GM19035 (cell line): Measurements from ENCODE around the gene APCS.

Source experiments
- ATAC-seq: cut with Tn5 transposase; IDR thresholded peaks from one replicate; pipeline ENCODE4 v1.9.1; 2021; ENCODE audit not compliant: unreplicated experiment

The APCS gene

DNA sequence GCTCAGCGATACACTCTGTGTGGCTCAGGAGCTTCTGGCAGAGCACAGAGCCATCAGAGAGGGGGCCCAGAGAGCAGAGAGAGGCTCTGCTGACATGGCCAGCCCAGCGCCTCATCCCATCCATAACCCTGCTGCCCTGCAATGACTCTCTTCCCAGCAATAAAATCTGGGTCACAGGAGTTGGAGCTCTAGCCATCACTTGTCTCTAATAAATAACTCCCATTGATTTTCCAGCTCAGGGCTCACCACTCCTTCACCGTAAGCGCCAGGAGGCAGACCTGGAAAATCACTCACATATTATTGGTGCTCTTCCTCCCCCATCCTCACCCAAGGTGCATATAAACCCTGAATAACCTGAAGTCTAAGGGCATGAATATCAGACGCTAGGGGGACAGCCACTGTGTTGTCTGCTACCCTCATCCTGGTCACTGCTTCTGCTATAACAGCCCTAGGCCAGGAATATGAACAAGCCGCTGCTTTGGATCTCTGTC, at the start of gene APCS:
Gene APCS, plus strand, starts transcription at position 366 of the 491 bp plus-strand sequence. Its CDS starts 96 bp downstream, at position 462.
- no peak for ATAC-seq

DNA sequence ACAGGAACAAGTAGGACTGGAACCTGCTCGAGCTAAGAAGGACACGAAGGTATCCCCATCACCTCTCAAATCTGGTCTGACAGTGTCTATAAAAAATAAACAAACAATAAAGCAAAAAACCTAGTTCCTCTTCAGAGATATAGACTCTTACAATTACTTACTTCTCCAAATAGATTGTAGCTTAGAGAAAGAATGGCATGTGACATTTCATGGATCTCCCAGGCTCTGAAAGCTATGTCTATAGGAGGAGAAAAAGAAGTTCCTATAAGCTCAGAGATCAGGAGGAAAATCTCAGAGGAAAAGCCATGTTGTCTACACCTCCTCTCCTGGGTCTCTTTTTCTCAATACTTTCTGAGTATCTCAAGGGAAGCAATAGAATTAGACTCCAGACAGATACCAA, 39.5 kb upstream of the APCS start:
- no peak for ATAC-seq

DNA sequence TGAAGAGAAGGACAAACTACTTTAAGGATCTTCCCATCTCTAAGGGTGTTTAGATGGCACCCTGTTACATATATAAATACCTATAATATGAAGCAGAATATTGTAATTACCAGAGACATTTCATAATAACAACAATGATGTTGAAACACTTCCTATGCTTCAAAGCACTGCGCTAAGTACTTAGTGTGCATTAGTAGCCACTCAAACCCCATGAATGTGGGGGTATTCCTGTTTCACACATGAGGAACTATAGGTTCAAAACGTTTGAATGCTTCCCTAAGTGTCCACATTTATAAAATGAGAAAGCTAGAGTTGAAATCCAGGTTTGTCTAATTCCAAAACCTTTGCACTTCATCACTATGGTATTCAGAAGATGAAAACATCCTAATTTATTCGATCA, 33.4 kb upstream of the APCS start:
- no peak for ATAC-seq

DNA sequence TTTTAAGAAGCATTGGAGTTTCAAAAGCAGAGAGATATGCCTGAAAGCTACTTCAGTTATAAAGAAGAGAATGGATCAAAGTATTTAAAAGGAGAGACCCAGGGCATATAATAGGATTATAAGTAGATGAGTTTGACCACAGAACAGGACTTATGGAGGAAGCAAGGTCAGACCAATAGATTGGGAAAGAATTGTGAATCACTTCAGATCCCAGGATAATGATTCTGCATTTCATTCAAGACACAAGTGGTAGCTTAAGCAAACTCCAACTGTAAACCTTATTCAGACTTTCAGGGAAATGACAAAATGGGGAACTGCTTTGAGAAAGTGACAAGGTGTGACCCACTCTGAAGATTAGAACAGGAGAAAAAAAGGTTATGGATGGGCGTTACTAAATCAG, 32.9 kb upstream of the APCS start:
- no peak for ATAC-seq

DNA sequence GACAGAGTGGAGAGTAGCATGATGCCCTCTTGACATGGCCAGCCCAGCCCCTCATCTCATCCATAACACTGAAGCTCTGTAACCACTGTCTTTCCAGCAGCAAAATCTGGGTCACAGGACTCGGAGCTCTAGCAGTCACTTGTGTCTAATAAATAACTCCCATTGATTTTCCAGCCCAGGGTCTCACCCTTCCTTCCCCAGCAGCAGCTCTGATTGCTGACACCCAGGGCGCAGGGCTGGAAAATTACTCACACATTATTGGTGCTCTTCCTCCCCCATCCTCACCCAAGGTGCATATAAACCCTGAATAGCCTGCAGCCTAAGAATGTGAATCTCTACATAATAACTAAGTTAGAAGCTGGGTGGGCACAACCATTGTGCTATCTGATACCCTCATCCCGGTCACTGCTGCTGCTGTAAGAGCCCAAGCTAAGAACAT, 30.7 kb upstream of the APCS start:
- no peak for ATAC-seq

DNA sequence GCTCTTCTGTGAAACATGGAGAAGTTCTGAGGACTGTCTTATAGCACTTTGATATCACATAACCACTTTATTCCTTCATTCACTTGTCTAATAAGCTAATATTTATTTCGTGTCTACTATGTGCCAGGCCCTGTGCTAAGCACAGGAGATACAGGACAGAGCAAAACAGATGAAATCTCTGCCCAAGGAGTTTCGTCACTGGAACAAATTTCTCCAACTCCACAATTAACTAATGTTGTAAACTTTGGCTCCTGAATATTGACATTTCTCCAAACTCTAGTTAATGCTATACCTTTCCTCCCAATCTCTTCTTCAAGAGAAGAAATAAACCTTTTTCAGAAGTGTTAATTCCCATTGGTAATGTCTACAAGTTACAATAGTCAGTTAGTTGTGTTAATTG, 27.0 kb upstream of the APCS start:
- no peak for ATAC-seq

- ATAC-seq = no peak
These were observed 26.1 kb upstream of the APCS start for GRCh38 chr1:159561497-159561896.

DNA sequence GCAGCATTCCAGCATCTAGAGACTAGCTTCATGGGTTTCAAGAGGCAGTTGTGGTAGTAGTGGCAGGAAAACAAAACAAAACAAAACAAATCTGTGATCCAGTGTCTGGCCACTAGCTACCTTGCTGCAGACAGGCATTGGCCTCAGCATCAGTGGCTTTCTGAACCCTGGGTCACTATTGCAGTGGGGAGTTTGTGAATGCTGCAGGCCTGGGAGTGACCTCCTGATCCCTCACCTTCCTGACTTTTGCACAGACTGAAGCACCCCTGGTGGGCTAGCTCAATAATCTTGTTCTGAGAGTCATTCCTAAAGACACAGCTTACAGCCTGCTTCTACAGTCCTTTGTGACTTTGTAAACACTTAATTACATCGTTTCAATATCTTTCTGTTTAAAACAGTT, 24.9 kb upstream of the APCS start:
- no peak for ATAC-seq

GRCh38 chr1:159577446-159577845, 10.2 kb upstream of the APCS start:
- no peak for ATAC-seq

DNA sequence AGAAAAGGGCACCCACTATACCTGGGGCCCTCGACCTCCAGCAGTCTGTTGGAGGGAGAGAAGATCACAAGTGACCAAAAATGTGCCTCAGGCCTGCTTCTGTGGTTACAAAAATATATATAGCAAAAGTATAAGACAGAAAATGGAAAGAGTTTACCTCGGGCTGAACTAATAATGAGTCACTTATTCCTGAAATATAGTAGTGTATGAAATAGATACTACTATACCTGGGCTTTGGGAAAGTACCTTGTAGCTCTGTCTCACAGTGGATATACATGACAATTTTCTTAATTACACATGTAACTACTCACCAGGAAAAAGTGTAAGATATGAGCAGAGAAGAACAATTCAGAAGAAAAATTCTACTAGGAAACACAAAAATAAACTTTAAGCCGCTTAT, 7.3 kb upstream of the APCS start:
- ATAC-seq = no peak

DNA sequence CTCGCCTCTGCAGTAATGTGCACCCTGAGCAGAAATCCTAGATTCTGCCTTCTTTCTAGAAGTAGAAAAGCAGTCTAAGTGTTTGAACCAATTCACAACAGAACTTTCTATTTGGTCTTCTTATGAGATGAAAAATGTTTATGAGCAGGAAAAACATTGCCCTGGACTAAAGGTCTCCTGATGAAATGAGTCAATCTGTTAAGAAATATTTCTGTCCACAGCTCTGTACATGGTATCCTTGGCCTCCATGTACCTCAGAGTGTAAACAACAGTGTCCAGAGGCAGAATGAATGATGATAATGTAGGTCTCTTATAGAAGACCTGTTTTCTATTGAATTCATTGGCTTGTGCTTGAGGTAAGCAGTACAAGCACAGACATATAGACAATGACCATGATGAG, 6.2 kb upstream of the APCS start:
- ATAC-seq = no peak

- no peak for ATAC-seq
These were observed 3.1 kb upstream of the APCS start for GRCh38 chr1:159584536-159584935.

GRCh38 chr1:159591981-159592380, 4.4 kb downstream of the APCS start:
- no peak for ATAC-seq

DNA sequence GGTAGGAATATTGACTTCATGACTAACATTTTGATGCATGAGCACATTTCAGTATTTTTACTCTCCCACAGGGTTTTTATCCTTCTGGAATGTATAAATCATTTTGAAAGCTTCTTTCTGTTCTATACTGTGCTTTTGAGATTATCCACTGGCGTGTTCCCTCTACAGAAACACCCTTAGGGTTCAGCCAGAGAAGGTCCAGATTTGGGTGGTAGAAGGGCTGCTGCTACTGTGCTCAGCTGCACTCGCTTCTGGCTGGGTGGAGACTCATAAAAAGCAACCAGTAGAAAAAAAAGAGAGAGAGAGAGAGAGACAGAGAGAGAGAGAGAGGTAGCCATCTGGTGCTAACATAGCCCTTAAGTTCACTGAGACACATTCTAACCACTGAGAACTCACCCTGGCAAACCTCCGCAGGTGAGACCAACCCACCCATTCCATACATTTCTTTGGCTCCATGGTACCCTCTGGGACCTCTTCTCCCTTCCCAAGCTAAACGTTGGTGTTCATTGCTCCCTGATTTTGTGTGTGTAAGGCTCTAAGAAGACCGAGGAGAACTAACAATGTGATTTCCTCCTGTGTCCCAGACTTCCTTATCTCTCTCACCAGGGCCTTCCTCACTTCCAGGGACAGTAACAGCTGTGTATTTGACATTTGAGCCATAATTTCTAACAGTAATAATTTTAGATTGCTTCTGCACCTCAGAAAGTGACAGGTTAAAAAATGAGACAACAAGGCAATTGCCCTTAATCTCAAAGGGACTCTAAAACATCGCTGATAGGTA, 7.2 kb downstream of the APCS start:
- no peak for ATAC-seq

- ATAC-seq = no peak
These were observed 10.6 kb downstream of the APCS start for GRCh38 chr1:159598196-159598595.

DNA sequence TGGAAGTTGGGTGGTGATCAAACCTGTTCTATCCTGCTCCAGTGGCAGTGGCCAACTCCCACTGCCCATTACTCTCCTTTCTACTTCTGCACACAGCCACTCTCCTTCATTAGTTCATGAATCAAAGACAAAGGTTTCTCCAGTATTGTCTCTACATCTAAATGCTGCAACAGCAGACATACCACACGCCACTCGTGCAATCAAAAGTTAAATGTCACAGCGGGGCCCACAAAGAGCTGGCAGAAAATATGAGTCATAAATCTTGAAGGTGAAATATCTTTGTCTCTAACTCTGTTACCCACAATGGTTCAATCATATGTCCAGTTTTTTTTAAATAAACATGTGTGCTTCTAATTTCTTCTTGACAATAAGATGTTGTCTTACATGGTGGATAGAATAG, 13.3 kb downstream of the APCS start:
- ATAC-seq = no peak

GRCh38 chr1:159602501-159602999, 14.9 kb downstream of the APCS start:
- ATAC-seq = no peak

DNA sequence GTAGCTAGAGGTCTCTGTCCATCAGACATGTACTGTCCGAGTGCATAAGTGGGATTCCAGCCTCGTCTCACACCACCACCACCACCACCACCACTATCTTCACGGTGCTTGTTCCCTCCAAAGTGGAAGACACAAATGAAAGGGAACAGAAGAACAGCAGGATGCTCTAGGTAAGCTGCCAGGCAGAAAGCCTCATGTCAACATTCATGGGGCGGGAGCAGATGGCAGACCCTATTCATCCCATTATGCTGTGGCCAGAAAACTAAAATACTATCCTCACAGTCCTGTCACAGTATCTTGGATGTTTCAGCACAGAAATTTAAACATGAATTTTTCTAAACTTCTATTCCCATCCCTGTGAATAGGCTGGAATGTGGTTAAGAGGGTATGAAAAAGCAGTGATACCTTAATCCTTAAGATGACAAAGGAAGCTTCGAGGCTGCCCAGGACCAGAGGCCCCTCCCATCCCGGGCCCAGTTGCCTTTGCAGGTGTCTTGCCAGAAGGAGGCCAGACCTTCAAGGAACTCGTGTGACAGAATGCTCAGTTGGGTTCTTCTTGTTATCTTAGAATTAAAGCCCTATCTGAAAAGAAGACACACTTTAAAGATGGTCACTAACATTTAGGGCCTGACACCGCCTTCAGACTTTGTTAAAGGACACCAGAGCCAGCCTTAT, 24.7 kb downstream of the APCS start:
- ATAC-seq = no peak

- no peak for ATAC-seq
These were observed 45.3 kb downstream of the APCS start for GRCh38 chr1:159632922-159633321.
